ENCODE results near the gene EFNA4. TPM values are rescaled to one million over a fixed set of nuclear protein-coding genes. Genes with fewer than 3 reads are reported as not detected.
A peak's percentile ranks its signal among the peaks of the same experiment; 100 is the strongest.

EFNA4 gene
- total RNA-seq, 1 experiment from 2014 or later = 17.0 TPM

DNA sequence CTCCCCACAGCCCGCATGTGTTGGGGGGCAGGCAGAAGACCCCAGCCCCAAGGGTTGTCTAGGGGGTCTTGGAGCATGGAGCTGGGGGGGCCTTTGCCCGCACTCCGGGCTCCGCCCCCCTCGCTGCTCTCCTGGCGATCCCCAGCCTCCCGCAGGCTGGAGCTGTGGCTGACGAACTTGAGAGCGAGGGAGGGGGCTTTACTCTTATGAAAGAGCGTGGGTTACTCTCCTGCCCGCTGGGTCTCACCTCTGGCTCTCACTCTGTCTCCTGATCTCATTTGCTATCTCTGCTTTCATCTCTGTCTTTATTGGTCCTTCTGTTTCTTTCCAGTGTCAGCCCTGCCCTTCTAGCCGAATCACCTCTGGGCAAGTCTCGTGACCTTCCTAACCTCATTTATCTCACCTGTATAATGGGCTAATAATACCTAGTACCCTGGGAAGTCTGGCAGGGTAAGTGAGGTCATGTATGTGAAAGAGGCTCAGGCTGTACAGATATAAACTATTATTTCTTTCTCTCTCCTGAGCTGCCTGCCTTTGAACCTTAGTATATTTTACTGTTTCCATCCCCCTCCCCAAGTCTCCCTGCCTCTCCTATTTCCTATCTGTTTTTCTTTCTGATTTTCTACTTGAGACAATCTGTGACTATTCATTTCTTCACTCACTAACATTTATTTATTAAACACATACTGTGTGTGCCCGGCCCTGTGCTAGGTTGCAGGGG, 731 bp downstream of the EFNA4 start:
- Histone ChIP-seq H3K9me3 (ENCODE audit: low read depth, low read length, poor library complexity, severe bottlenecking) (no peaks in the 10 kb centered on the region), H3K4me1 (ENCODE audit: insufficient read depth, low read length, poor library complexity, severe bottlenecking) (peaks cover 31% of the 10 kb centered on the region), H3K4me3 (ENCODE audit: low read depth, low read length, poor library complexity, severe bottlenecking) (peak overlapping the region; percentile 81), H3K27me3 (replicated peaks; ENCODE audit: insufficient read depth, low read depth, low read length, poor library complexity) (no peaks in the 10 kb centered on the region), H3K36me3 (ENCODE audit: insufficient read depth, low read length, poor library complexity, severe bottlenecking) (peaks cover 5% of the 10 kb centered on the region), H3K27ac (ENCODE audit: low read depth, low read length, poor library complexity, severe bottlenecking) (peak overlapping the region; percentile 89)
- BruUV-seq (replicated peaks) = TSS peak; percentile 82
- peak; percentile 67 for DNase-seq (ENCODE audit: low spot score)
- intact Hi-C loops (cut with micrococcal nuclease; ENCODE audit: unreplicated experiment) = loop anchor here (5.0 kb wide), 3 partner anchors 102 to 582 kb away; partner anchors contain the start of genes PYGO2 and UBE2Q1
- ChIA-PET CTCF (interaction anchor here (0.6 to 3.8 kb wide), 3 partner anchors 21 to 119 kb away, joined by 3 to 35 read pairs (median 4); no protein-coding TSS in a partner anchor), POLR2A (ENCODE audit: low non-redundant PET) (no interaction called here)
- TF ChIP-seq EZH2 (IDR thresholded peaks at IDR 0.05; ENCODE audit: borderline replicate concordance, low read depth, low read length, poor library complexity, severe bottlenecking) = no peak
- no peak for TF ChIP-seq CTCF (conservative IDR thresholded peaks at IDR 0.05; ENCODE audit: low read depth, low read length)

DNA sequence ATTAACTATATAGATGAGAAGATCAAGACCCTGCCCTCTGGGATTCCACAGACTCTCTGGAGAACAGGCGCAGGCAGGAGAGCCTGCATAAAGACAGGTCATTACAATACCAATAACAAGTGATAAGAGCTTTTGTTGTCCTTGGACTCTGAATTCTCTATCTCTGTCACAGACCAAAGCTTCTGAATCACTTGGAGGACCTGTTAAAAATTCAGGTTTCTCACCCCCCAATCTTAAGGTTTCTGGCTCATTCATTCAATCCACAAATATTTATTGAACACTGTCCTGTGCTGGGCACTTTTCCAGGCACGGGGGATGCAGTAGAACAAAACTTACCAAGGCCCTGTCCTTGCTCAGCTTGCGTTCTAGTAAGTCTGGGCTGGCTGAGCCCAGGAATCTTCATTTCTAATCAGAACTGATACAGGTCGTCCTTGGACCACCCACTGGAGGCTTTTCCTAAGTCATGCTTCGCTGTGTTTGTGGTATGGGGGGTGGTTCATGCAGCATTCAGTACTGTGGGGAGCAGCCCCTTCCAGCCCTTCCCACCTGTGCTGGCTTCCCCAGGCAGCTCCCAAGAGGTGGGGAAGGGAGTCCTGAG, 1.4 kb downstream of the EFNA4 start:
- POLR2A ChIA-PET (ENCODE audit: low non-redundant PET) = no interaction called here
- intact Hi-C loops (cut with micrococcal nuclease; ENCODE audit: unreplicated experiment) = loop anchor here (5.0 kb wide), 3 partner anchors 103 to 583 kb away; partner anchors contain the start of genes PYGO2 and UBE2Q1

GRCh38 chr1:155066777-155067176, 3.2 kb downstream of the EFNA4 start:
- Histone ChIP-seq H3K27ac (ENCODE audit: low read depth, low read length, poor library complexity, severe bottlenecking) (no peak overlapping the region), H3K4me3 (ENCODE audit: low read depth, low read length, poor library complexity, severe bottlenecking) (no peak overlapping the region), H3K9me3 (ENCODE audit: low read depth, low read length, poor library complexity, severe bottlenecking) (no peaks in the 10 kb centered on the region), H3K36me3 (ENCODE audit: insufficient read depth, low read length, poor library complexity, severe bottlenecking) (peaks cover 5% of the 10 kb centered on the region), H3K4me1 (ENCODE audit: insufficient read depth, low read length, poor library complexity, severe bottlenecking) (peaks cover 38% of the 10 kb centered on the region), H3K27me3 (replicated peaks; ENCODE audit: insufficient read depth, low read depth, low read length, poor library complexity) (no peaks in the 10 kb centered on the region)
- intact Hi-C loops (cut with micrococcal nuclease; ENCODE audit: unreplicated experiment) = no loop called here
- ChIA-PET CTCF (no interaction called here), POLR2A (ENCODE audit: low non-redundant PET) (no interaction called here)
- no TSS peak for BruUV-seq (replicated peaks)
- DNase-seq (ENCODE audit: low spot score) = no peak
- TF ChIP-seq CTCF (conservative IDR thresholded peaks at IDR 0.05; ENCODE audit: low read depth, low read length) (no peak), EZH2 (IDR thresholded peaks at IDR 0.05; ENCODE audit: borderline replicate concordance, low read depth, low read length, poor library complexity, severe bottlenecking) (no peak)

More for the DNA sequence above, 1.4 kb downstream of the EFNA4 start:
- peaks cover 5% of the 10 kb centered on the region for H3K36me3 ChIP-seq (ENCODE audit: insufficient read depth, low read length, poor library complexity, severe bottlenecking)
- BruUV-seq (replicated peaks) = no TSS peak
- H3K4me1 ChIP-seq (ENCODE audit: insufficient read depth, low read length, poor library complexity, severe bottlenecking) = peaks cover 33% of the 10 kb centered on the region
- CTCF ChIA-PET = interaction anchor here (0.6 to 1.0 kb wide), 2 partner anchors 26 to 118 kb away, joined by 3 to 4 read pairs; no protein-coding TSS in a partner anchor
- H3K27ac ChIP-seq (ENCODE audit: low read depth, low read length, poor library complexity, severe bottlenecking) = no peak overlapping the region
- peak overlapping the region; percentile 81 for H3K4me3 ChIP-seq (ENCODE audit: low read depth, low read length, poor library complexity, severe bottlenecking)
- no peaks in the 10 kb centered on the region for H3K27me3 ChIP-seq (replicated peaks; ENCODE audit: insufficient read depth, low read depth, low read length, poor library complexity)
- H3K9me3 ChIP-seq (ENCODE audit: low read depth, low read length, poor library complexity, severe bottlenecking) = no peaks in the 10 kb centered on the region
- no peak for TF ChIP-seq CTCF (conservative IDR thresholded peaks at IDR 0.05; ENCODE audit: low read depth, low read length)
- TF ChIP-seq EZH2 (IDR thresholded peaks at IDR 0.05; ENCODE audit: borderline replicate concordance, low read depth, low read length, poor library complexity, severe bottlenecking) = no peak
- no peak for DNase-seq (ENCODE audit: low spot score)
